ENCODE measurements around the gene WDR73.

The WDR73 gene

GRCh38 chr15:84603630-84604379 lies 50.3 kb downstream of the WDR73 start:
- Histone ChIP-seq H3K36me3 (ENCODE audit: control insufficient read depth, insufficient read depth, low read length) (peaks cover 3% of the 10 kb centered on the region), H3K27me3 (replicated peaks; ENCODE audit: control insufficient read depth, insufficient read depth, low read length, poor library complexity, severe bottlenecking) (no peaks in the 10 kb centered on the region), H3K4me3 (ENCODE audit: insufficient read depth, low read depth, low read length, poor library complexity, severe bottlenecking) (no peak overlapping the region), H3K9me3 (ENCODE audit: control insufficient read depth, low read length) (no peaks in the 10 kb centered on the region), H3K4me1 (ENCODE audit: control insufficient read depth, insufficient read depth, low read length, poor library complexity, severe bottlenecking) (peaks cover 23% of the 10 kb centered on the region), H3K27ac (ENCODE audit: insufficient read depth, low read length, poor library complexity, severe bottlenecking) (no peak overlapping the region)
- no peak for DNase-seq

- no peaks in the 10 kb centered on the region for H3K36me3 ChIP-seq (ENCODE audit: control insufficient read depth, insufficient read depth, low read length)
- peak overlapping the region; percentile 56 for H3K27ac ChIP-seq (ENCODE audit: insufficient read depth, low read length, poor library complexity, severe bottlenecking)
- no peaks in the 10 kb centered on the region for H3K9me3 ChIP-seq (ENCODE audit: control insufficient read depth, low read length)
- H3K4me1 ChIP-seq (ENCODE audit: control insufficient read depth, insufficient read depth, low read length, poor library complexity, severe bottlenecking) = peaks cover 33% of the 10 kb centered on the region
- no peak for DNase-seq
- H3K27me3 ChIP-seq (replicated peaks; ENCODE audit: control insufficient read depth, insufficient read depth, low read length, poor library complexity, severe bottlenecking) = no peaks in the 10 kb centered on the region
- H3K4me3 ChIP-seq (ENCODE audit: insufficient read depth, low read depth, low read length, poor library complexity, severe bottlenecking) = peak overlapping the region; percentile 79
Observed at GRCh38 chr15:84601555-84601838, 52.6 kb downstream of the WDR73 start.

- Histone ChIP-seq H3K36me3 (ENCODE audit: control insufficient read depth, insufficient read depth, low read length) (no peaks in the 10 kb centered on the region), H3K4me1 (ENCODE audit: control insufficient read depth, insufficient read depth, low read length, poor library complexity, severe bottlenecking) (peaks cover 33% of the 10 kb centered on the region), H3K9me3 (ENCODE audit: control insufficient read depth, low read length) (no peaks in the 10 kb centered on the region), H3K27me3 (replicated peaks; ENCODE audit: control insufficient read depth, insufficient read depth, low read length, poor library complexity, severe bottlenecking) (no peaks in the 10 kb centered on the region), H3K27ac (ENCODE audit: insufficient read depth, low read length, poor library complexity, severe bottlenecking) (peak within 1 kb of the TSS; percentile 56), H3K4me3 (ENCODE audit: insufficient read depth, low read depth, low read length, poor library complexity, severe bottlenecking) (peak within 1 kb of the TSS; percentile 79)
- DNase-seq = peak; percentile 80 to 91 (median 89)
Observed at GRCh38 chr15:84600687-84601554, 53.2 kb downstream of the WDR73 start, which contains the start of gene ZSCAN2. Gene ZSCAN2 (plus strand): TSS chr15:84601009. CDS start chr15:84603928, 2,919 bp downstream.

GRCh38 chr15:84600331-84600686 lies 53.8 kb downstream of the WDR73 start:
- Histone ChIP-seq H3K36me3 (ENCODE audit: control insufficient read depth, insufficient read depth, low read length) (no peaks in the 10 kb centered on the region), H3K4me1 (ENCODE audit: control insufficient read depth, insufficient read depth, low read length, poor library complexity, severe bottlenecking) (peaks cover 29% of the 10 kb centered on the region), H3K9me3 (ENCODE audit: control insufficient read depth, low read length) (no peaks in the 10 kb centered on the region), H3K27me3 (replicated peaks; ENCODE audit: control insufficient read depth, insufficient read depth, low read length, poor library complexity, severe bottlenecking) (no peaks in the 10 kb centered on the region), H3K27ac (ENCODE audit: insufficient read depth, low read length, poor library complexity, severe bottlenecking) (peak overlapping the region; percentile 34), H3K4me3 (ENCODE audit: insufficient read depth, low read depth, low read length, poor library complexity, severe bottlenecking) (peak overlapping the region; percentile 79)
- peak; percentile 38 to 63 (median 55) for DNase-seq

- H3K4me1 ChIP-seq (ENCODE audit: control insufficient read depth, insufficient read depth, low read length, poor library complexity, severe bottlenecking) = peaks cover 25% of the 10 kb centered on the region
- no peak overlapping the region for H3K27ac ChIP-seq (ENCODE audit: insufficient read depth, low read length, poor library complexity, severe bottlenecking)
- H3K36me3 ChIP-seq (ENCODE audit: control insufficient read depth, insufficient read depth, low read length) = no peaks in the 10 kb centered on the region
- no peaks in the 10 kb centered on the region for H3K27me3 ChIP-seq (replicated peaks; ENCODE audit: control insufficient read depth, insufficient read depth, low read length, poor library complexity, severe bottlenecking)
- DNase-seq = no peak
- no peak overlapping the region for H3K4me3 ChIP-seq (ENCODE audit: insufficient read depth, low read depth, low read length, poor library complexity, severe bottlenecking)
- no peaks in the 10 kb centered on the region for H3K9me3 ChIP-seq (ENCODE audit: control insufficient read depth, low read length)
Observed at GRCh38 chr15:84599906-84600305, 54.2 kb downstream of the WDR73 start.

- Histone ChIP-seq H3K9me3 (ENCODE audit: control insufficient read depth, low read length) (no peaks in the 10 kb centered on the region), H3K36me3 (ENCODE audit: control insufficient read depth, insufficient read depth, low read length) (no peaks in the 10 kb centered on the region), H3K27me3 (replicated peaks; ENCODE audit: control insufficient read depth, insufficient read depth, low read length, poor library complexity, severe bottlenecking) (no peaks in the 10 kb centered on the region), H3K4me1 (ENCODE audit: control insufficient read depth, insufficient read depth, low read length, poor library complexity, severe bottlenecking) (peaks cover 23% of the 10 kb centered on the region), H3K4me3 (ENCODE audit: insufficient read depth, low read depth, low read length, poor library complexity, severe bottlenecking) (no peak overlapping the region), H3K27ac (ENCODE audit: insufficient read depth, low read length, poor library complexity, severe bottlenecking) (no peak overlapping the region)
- no peak for DNase-seq
Observed at GRCh38 chr15:84598993-84599392, 55.1 kb downstream of the WDR73 start.

GRCh38 chr15:84598250-84598649 lies 55.8 kb downstream of the WDR73 start:
- DNase-seq = no peak
- Histone ChIP-seq H3K4me1 (ENCODE audit: control insufficient read depth, insufficient read depth, low read length, poor library complexity, severe bottlenecking) (peaks cover 23% of the 10 kb centered on the region), H3K27me3 (replicated peaks; ENCODE audit: control insufficient read depth, insufficient read depth, low read length, poor library complexity, severe bottlenecking) (no peaks in the 10 kb centered on the region), H3K9me3 (ENCODE audit: control insufficient read depth, low read length) (no peaks in the 10 kb centered on the region), H3K4me3 (ENCODE audit: insufficient read depth, low read depth, low read length, poor library complexity, severe bottlenecking) (no peak overlapping the region), H3K27ac (ENCODE audit: insufficient read depth, low read length, poor library complexity, severe bottlenecking) (peak overlapping the region; percentile 68), H3K36me3 (ENCODE audit: control insufficient read depth, insufficient read depth, low read length) (no peaks in the 10 kb centered on the region)

- Histone ChIP-seq H3K27me3 (replicated peaks; ENCODE audit: control insufficient read depth, insufficient read depth, low read length, poor library complexity, severe bottlenecking) (no peaks in the 10 kb centered on the region), H3K9me3 (ENCODE audit: control insufficient read depth, low read length) (no peaks in the 10 kb centered on the region), H3K4me3 (ENCODE audit: insufficient read depth, low read depth, low read length, poor library complexity, severe bottlenecking) (no peak overlapping the region), H3K27ac (ENCODE audit: insufficient read depth, low read length, poor library complexity, severe bottlenecking) (no peak overlapping the region), H3K4me1 (ENCODE audit: control insufficient read depth, insufficient read depth, low read length, poor library complexity, severe bottlenecking) (peaks cover 23% of the 10 kb centered on the region), H3K36me3 (ENCODE audit: control insufficient read depth, insufficient read depth, low read length) (no peaks in the 10 kb centered on the region)
- no peak for DNase-seq
Observed at GRCh38 chr15:84597296-84597695, 56.8 kb downstream of the WDR73 start.

- Histone ChIP-seq H3K36me3 (ENCODE audit: control insufficient read depth, insufficient read depth, low read length) (no peaks in the 10 kb centered on the region), H3K4me3 (ENCODE audit: insufficient read depth, low read depth, low read length, poor library complexity, severe bottlenecking) (no peak overlapping the region), H3K27ac (ENCODE audit: insufficient read depth, low read length, poor library complexity, severe bottlenecking) (no peak overlapping the region), H3K9me3 (ENCODE audit: control insufficient read depth, low read length) (no peaks in the 10 kb centered on the region), H3K4me1 (ENCODE audit: control insufficient read depth, insufficient read depth, low read length, poor library complexity, severe bottlenecking) (peaks cover 23% of the 10 kb centered on the region), H3K27me3 (replicated peaks; ENCODE audit: control insufficient read depth, insufficient read depth, low read length, poor library complexity, severe bottlenecking) (no peaks in the 10 kb centered on the region)
- DNase-seq = no peak
Observed at GRCh38 chr15:84595660-84596059, 58.4 kb downstream of the WDR73 start.

- H3K4me1 ChIP-seq (ENCODE audit: control insufficient read depth, insufficient read depth, low read length, poor library complexity, severe bottlenecking) = peaks cover 18% of the 10 kb centered on the region
- H3K27ac ChIP-seq (ENCODE audit: insufficient read depth, low read length, poor library complexity, severe bottlenecking) = no peak overlapping the region
- no peak overlapping the region for H3K4me3 ChIP-seq (ENCODE audit: insufficient read depth, low read depth, low read length, poor library complexity, severe bottlenecking)
- no peaks in the 10 kb centered on the region for H3K9me3 ChIP-seq (ENCODE audit: control insufficient read depth, low read length)
- H3K36me3 ChIP-seq (ENCODE audit: control insufficient read depth, insufficient read depth, low read length) = no peaks in the 10 kb centered on the region
- no peak for DNase-seq
- H3K27me3 ChIP-seq (replicated peaks; ENCODE audit: control insufficient read depth, insufficient read depth, low read length, poor library complexity, severe bottlenecking) = no peaks in the 10 kb centered on the region
Observed at GRCh38 chr15:84594617-84595290, 59.3 kb downstream of the WDR73 start.

Data from effector memory CD4-positive, alpha-beta T cell (primary cell).